ENCODE data around the gene MAP4. TPM values are rescaled to one million over a fixed set of nuclear protein-coding genes. Genes with fewer than 3 reads are reported as not detected.

Gene MAP4
- total and polyA plus RNA-seq, 11 donors, result 206 to 1,422 (median 771) TPM

GRCh38 chr3:47940232-47940631, 76.0 kb downstream of the MAP4 start:
- H3K4me3 ChIP-seq, result no peak overlapping the region
- TF ChIP-seq, protein P1, sequence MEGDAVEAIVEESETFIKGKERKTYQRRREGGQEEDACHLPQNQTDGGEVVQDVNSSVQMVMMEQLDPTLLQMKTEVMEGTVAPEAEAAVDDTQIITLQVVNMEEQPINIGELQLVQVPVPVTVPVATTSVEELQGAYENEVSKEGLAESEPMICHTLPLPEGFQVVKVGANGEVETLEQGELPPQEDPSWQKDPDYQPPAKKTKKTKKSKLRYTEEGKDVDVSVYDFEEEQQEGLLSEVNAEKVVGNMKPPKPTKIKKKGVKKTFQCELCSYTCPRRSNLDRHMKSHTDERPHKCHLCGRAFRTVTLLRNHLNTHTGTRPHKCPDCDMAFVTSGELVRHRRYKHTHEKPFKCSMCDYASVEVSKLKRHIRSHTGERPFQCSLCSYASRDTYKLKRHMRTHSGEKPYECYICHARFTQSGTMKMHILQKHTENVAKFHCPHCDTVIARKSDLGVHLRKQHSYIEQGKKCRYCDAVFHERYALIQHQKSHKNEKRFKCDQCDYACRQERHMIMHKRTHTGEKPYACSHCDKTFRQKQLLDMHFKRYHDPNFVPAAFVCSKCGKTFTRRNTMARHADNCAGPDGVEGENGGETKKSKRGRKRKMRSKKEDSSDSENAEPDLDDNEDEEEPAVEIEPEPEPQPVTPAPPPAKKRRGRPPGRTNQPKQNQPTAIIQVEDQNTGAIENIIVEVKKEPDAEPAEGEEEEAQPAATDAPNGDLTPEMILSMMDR (IDR thresholded peaks at IDR 0.05), result no peak
- TF ChIP-seq POLR2A (IDR thresholded peaks at IDR 0.05), result no peak
- H3K36me3 ChIP-seq, result peaks cover 0 to 8% (median 0%) of the 10 kb centered on the region in 9 donors
- H3K27ac ChIP-seq, result no peak overlapping the region
- ATAC-seq (no peak), DNase-seq (no peak)
- no peaks in the 10 kb centered on the region for H3K27me3 ChIP-seq
- H3K4me1 ChIP-seq, result peaks cover 0 to 16% (median 3%) of the 10 kb centered on the region in 12 donors
- intact Hi-C loops (cut with DNase I), result no loop called here
- 97 to 100% (median 100%) methylated on average over 1 of the region's 1 CpG for WGBS, 4 donors
- H3K9me3 ChIP-seq, result no peaks in the 10 kb centered on the region

DNA sequence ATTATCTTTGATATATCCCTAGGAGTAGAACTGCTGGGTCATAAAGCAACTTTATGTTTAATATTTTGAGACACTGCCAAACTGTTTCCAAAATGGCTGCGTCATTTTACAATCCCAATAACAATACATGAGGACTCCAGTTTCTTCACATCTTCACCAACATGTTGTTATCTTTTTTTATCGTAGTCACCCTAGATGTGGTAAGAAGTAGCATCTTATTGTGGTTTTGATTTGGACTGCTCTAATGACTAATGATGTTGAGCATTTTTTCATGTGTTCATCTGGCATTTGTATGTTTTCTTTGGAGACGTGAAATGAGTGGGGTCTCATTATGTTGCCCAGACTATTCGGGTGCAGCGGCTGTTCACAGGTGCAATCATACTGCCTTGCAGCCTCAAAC, 83.8 kb downstream of the MAP4 start:
- no peak for TF ChIP-seq POLR2A (IDR thresholded peaks at IDR 0.05)
- TF ChIP-seq, protein P1 (IDR thresholded peaks at IDR 0.05), result no peak
- H3K9me3 ChIP-seq, result no peaks in the 10 kb centered on the region
- 86 to 94% (median 90%) methylated on average over 5 of the region's 5 CpGs for WGBS, 4 donors
- peaks cover 0 to 12% (median 9%) of the 10 kb centered on the region in 9 donors for H3K36me3 ChIP-seq
- peaks cover 0 to 11% (median 0%) of the 10 kb centered on the region in 12 donors for H3K4me1 ChIP-seq
- no peaks in the 10 kb centered on the region for H3K27me3 ChIP-seq
- ATAC-seq (no peak), DNase-seq (no peak)
- intact Hi-C loops (cut with DNase I), result no loop called here
- no peak overlapping the region for H3K27ac ChIP-seq
- no peak overlapping the region for H3K4me3 ChIP-seq

DNA sequence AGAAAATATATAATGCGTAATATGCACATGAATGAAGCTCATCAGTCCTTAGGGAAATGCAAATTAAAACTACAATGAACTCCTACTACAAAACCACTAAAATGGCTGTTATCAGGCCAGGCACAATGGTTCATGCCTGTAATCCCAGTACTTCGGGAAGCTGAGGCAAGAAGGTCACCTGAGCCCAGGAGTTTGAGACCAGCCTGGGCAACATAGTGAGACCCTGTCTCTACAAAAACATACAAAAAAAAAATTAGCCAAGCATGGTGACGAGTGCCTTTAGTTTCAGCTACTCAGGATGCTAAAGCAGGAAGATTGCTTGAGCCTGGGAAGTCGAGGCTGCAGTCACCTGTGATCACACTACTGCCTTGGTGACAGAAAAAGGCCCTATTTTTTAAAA, 85.2 kb downstream of the MAP4 start:
- ATAC-seq, result no peak
- 86 to 94% (median 91%) methylated on average over 4 of the region's 4 CpGs for WGBS, 4 donors
- intact Hi-C loops (cut with DNase I), result no loop called here

GRCh38 chr3:47916696-47917095, 99.5 kb downstream of the MAP4 start:
- intact Hi-C loops (cut with DNase I), result loop anchor here in 1 of 10 donors (10.0 kb wide), 1 partner anchor 48 kb away; no protein-coding TSS in a partner anchor
- Histone ChIP-seq H3K9me3 (no peaks in the 10 kb centered on the region), H3K4me3 (no peak overlapping the region), H3K4me1 (peaks cover 0 to 14% (median 2%) of the 10 kb centered on the region in 12 donors), H3K27ac (peak overlapping the region in 10 of 12 donors; percentile 4 to 80 (median 62)), H3K36me3 (peaks cover 0 to 100% (median 99%) of the 10 kb centered on the region in 9 donors), H3K27me3 (no peaks in the 10 kb centered on the region)
- ATAC-seq, result peak in 3 of 4 donors; percentile 13 to 29 (median 23)
- TF ChIP-seq POLR2A (IDR thresholded peaks at IDR 0.05), result no peak
- TF ChIP-seq, protein P1 (IDR thresholded peaks at IDR 0.05), result no peak
- no peak for DNase-seq
- 76 to 87% (median 79%) methylated on average over 2 of the region's 2 CpGs for WGBS, 4 donors

More for the DNA sequence above, 85.2 kb downstream of the MAP4 start:
- Histone ChIP-seq H3K27ac (no peak overlapping the region), H3K4me1 (peaks cover 0 to 11% (median 0%) of the 10 kb centered on the region in 12 donors), H3K36me3 (peaks cover 0 to 26% (median 23%) of the 10 kb centered on the region in 9 donors), H3K4me3 (no peak overlapping the region), H3K9me3 (no peaks in the 10 kb centered on the region), H3K27me3 (no peaks in the 10 kb centered on the region)
- TF ChIP-seq POLR2A (IDR thresholded peaks at IDR 0.05), result no peak
- TF ChIP-seq, protein P1 (IDR thresholded peaks at IDR 0.05), result no peak
- DNase-seq, result no peak

Data from heart left ventricle (tissue), 16 donors.